GM18858 (cell line): Measurements from ENCODE around the gene NDST1.

Source experiments
- ATAC-seq: cut with Tn5 transposase; IDR thresholded peaks from one replicate; pipeline ENCODE4 v1.9.1; 2021; ENCODE audit not compliant: unreplicated experiment

NDST1 gene

DNA sequence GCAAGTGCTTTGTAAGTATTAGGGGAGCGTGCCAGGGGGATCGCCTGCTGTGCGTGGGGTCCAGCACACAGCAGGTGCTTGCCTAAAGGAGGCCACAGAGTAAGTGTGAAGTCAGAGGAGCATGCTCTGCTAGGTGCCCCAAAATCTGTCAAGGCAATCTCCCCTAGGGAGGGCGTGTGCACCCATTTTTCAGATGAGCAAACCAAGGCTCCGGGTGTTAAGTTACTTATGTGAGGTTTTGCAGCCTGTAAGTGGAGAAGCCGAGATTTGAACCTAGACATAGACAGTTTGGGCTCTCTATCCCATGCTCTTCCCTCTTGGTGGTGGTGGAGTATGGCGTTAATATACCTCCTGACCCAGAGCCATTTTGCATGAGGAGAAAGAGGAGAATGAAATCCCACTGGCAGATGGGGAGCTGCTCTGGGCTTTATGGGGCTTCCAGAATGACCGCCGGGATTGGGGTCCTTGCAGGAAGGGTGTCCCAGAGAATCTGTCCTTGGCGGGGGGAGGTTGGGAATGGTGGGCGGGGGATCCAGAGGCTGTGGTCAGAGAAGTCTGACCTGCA, 14.1 kb downstream of the NDST1 start:
- no peak for ATAC-seq

DNA sequence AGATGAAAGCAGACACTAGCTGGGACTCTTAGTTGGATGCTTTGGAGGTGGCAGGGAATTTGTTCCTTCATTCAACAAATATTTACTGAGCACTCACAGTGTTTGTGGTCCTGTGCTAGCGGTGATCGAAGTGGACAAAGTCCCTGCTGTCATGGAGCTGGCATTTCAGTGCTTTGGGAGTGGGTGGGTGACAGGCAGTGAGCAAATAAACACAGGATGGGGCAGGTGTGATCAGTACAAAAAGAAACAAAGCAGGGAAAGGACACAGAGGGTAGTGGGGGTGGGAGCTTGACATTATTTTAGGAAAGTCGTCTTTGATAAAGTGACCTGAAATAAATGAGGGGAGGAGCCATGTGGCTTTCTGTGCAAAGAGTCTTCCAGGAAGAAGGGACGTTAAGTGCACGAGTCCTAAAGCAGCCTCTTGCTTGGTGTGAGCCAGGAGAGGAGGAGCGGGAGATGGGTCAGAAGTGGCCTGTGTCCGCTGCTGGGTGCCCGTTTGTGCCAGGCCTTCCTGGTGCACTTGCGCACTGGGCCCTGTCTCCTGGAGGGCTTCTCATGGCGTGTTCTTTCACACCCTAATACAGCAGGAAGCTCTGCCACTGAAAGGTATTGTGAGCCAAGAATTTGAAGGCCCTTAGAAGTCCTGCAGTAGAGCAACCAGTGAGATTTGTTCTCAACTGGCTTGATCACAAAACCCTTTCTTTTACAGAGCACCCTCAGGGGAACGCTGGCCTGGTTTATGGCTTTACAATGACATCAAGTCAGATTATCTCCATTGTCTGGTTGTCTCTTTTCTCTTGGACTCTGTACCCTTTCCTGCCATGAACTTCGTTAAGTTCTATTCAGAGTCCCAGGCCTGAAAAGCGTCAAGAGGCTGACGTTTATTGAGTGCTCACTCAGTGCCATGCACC, 14.8 kb downstream of the NDST1 start:
- ATAC-seq, result no peak

DNA sequence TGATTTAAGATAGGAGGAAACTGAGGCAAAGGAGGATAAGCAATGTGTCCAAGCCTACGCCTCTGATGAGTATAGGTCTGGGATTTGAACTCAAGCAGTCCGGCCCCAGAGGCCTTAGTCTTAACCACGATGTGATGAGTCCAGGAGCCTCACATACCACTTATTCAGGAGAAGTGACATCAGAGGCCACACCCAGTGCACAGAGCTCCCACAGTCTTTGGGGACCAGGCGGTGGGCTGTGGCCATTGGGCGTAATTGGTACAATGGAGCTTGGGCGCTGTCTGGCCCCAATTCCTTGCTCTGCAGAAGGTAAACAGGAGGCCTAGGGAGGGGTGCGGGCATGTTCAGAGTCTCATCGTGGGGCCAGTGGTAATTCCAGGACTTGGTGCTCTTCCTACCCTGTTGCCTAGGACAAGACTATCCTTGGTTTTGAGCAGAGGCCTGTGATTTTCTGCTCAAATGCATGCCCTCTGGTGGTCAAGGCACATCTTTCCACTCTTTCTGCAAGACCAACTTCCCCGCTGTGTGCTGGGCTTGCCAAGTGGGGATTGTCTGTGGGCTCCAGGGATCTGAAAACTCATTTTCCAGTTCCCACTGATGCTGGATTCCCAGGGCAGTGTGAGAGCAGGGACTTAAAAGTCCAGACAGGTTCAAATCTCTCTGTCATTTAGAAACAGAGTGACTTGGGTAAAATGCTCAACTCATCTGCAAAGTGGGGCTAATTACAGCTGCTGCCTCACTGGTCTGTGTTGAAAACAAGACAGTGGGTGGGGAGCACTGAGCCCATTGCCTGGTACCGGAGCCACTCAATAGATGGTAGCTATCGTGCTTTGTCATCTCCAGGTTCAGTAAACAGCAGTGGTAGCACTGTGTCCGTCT, 15.8 kb downstream of the NDST1 start:
- ATAC-seq, result no peak

DNA sequence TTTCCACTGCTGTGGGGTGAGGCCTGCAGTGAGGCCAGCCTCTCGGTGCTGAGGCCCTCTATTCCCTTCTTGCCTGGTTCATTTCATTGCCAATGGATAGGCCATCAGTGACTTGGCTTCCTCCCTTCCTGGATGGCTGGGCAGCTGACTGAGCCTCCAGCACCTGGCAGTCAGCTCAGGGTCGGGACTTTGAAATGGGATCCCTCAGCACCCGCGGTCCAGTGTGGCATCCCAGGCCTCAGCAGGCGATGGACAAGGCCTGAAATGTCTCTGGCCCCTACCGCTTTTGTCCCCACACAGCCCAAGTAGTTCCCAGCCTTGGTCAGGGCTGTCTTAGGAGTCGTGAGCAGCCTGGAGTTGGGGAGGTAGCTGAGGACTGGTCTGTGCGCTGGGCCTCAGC, 17.2 kb downstream of the NDST1 start:
- no peak for ATAC-seq

DNA sequence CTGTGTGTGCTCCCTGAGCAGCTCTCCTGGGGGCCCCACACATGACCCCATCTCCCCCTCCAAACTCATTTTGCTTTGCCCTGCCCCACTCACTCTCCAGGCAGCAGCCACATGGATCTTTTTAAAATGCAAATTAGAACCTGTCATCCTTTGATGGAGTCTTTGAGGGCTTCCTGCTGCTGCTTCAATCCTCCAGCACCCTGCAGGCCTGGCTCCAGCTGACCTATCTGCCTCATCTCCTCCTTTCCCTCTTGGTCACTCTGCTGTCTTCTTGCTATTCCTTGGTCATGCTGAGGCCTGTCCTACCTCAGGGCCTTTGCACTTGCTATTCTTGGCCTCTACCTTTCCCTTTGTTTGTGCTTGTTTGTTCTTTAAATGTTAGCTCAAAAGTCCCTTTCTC, 17.9 kb downstream of the NDST1 start:
- ATAC-seq, result no peak

DNA sequence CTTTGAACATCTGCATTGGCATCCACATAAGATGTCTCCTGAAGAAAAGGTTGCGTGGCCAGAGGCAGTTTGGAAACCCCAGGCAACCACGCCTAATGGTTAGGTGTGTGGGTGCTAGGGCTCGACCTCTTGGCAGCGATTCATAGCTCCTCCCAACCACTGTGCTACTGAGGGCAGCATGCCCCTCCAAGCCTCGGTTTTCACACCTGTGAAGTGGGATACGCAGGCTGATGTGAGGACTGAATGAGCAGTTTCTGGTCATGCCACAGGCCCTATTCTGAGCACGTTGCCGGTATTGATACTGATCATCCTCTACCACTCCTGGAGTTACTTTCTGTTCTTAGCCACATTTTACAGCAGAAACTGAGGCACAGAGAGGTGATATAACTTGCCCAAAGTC, 19.1 kb downstream of the NDST1 start:
- no peak for ATAC-seq

DNA sequence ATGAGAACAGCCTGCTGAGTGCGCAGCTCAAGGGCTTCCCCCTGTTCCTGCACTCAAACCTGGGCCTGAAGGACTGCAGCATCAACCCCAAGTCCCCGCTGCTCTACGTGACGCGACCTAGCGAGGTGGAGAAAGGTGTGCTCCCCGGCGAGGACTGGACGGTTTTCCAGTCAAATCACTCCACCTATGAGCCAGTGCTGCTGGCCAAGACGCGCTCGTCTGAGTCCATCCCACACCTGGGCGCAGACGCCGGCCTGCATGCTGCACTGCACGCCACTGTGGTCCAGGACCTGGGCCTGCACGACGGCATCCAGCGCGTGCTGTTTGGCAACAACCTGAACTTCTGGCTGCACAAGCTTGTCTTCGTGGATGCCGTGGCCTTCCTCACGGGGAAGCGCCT, 19.9 kb downstream of the NDST1 start:
- ATAC-seq, result no peak

DNA sequence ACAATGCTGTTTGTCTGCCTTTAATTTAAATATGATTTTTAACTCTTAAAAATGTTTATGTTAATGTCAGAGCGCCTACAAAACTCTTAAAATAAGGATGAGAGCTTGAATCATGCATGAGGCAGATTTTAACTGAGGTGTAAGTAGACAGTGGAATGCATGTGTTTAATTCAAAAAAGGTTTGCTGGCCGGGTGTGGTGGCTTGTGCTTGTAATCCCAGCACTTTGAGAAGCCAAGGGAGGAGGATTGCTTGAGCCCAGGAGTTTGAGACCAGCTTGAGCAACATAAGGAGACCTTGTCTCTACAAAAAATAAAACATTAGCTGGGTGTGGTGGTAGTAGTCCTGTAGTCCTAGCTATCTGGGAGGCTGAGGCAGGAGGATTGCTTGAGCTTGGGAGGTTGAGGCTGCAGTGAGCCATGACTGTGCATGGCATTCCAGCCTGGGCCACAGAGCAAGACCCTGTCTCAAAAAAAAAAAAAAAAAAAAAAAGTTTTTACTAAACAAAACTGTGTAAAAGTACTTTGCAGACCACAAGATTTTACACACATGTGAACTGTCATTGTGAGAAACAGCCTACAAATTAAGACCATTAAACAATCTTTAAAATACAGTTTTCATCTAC, 21.1 kb downstream of the NDST1 start:
- ATAC-seq, result no peak

DNA sequence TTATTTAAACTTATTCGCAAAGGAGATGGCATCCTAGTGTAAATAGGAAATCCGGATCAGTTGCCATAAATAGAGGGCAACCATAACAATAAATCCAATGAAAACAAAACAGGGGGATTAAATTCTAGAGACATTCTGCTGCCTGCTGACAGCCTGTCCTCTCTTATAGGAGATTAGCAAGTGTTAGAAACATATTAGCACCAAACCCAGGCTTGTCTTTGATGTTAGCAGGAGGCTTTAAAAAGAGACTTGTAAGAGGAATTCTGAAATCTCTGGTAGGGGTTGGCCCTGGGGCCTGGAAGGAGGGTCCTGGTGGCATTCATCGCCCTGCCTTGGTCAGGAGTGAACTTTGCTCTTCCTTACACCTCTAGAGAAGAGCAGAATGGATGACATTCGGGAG, 21.6 kb downstream of the NDST1 start:
- ATAC-seq, result no peak

DNA sequence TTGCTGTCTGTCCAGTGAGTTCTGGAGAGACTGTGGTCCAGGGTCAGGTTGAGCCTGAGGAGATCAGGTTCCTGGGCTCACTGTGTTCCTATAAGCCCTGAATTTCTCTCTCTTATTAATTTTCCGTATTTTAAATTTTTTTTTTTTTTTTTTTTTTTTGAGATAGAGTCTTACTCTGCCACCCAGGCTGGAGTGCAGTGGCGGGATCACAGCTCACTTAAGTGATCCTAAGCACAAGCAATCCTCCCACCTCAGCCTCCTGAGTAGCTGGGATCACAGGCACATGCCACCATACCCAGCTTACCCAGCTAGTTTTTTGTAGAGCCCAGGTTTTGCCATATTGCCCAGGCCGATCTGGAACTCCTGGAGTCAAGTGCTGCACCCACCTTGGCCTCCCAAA, 22.5 kb downstream of the NDST1 start:
- ATAC-seq, result no peak

DNA sequence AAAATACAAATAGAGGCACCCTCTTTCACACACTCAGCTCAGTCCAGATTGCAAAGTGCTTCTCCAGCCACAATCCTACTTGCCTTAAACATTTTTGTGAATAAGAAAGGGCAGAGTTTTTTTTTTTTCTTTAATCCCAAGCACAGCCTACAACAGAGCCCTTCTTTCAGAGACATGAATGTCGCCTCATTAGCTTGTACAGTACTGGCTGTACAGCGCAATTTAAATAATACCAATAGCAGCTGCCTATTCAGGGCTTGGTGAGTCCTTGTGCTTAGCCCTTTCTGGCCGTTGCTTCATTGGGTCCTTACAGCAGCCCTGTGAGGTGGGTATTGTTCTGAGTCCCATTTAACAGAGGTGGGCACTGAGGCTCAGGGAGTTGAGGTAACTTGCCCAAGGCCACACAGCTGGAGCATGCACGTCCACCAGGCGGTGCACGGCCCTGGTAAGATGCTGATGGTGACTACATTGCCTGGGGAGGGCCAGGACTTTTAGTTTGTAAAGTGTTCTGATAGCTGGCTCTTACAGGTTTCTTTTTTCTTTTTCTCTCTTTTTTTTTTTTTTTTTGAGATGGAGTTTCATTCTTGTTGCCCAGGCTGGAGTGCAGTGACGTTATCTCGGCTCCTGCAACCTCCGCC, 23.1 kb downstream of the NDST1 start:
- no peak for ATAC-seq

DNA sequence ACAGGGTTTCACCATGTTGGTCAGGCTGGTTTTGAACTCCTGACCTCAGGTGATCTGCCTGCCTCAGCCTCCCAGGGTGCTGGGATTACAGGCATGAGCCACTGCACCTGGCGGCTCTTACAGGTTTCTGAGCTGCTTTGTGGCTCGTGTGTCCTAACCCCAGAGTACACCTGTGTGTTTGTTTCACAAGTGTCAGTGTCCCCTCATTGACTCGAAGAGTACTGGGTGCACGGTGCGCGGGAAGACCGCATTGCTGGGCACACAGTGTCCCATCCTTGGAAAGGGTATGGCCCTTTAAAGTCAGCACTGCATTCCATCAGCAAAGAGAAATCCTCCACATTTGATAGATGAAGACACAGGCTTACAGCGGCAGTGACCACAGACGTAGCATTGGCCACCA, 23.8 kb downstream of the NDST1 start:
- no peak for ATAC-seq

DNA sequence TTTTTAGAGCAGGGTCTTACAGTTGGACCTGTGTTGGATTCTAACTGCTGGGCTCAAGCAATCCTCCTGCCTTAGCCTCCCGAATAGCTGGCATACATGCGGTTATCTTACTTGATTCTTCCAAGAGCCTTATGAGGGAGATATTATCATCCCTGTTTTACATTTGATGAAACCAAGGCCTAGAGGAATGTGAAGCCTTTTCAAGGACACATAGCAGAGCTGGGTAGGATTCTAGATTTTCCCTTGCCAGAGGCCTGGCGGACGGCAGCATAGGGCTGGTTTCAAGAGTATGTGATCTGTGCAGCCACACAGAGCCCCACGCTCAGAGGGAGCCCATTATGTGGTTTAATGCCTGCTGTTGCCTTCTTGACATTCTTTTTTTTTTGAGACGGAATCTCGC, 24.2 kb downstream of the NDST1 start:
- ATAC-seq, result no peak

DNA sequence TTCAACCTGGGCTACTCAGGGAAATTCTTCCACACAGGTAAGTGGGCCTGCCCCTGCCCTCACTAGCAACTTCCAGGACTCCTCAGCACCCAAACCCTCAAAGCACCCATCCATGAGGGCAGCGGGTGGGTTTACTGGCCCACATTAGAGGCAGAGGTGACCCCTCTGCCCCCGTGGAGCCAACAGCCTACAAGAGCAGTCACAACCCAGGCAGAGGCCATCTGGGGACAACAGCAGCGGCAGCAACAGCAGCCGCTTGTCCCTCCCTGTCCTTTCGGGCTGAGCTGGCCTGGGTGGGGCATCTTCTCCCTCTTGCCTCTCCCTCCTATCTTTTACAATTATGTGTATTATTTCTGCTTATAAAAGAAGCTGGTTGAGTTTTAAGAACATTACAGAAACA, 25.1 kb downstream of the NDST1 start:
- ATAC-seq, result no peak

DNA sequence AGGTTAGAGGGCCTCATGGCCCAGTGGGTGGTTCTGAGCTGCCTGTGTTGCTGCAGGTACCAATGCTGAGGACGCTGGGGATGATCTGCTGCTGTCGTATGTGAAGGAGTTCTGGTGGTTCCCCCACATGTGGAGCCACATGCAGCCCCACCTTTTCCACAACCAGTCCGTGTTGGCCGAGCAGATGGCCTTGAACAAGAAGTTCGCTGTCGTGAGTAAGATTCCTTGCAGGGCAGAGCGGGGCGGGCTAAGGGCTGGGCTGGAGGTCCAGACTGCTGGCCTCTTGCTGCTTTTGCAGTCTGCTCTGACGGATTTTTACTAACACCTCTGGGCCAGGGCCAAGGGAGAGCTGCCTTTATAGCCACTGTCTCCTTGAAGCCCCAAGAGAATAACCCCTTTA, 26.9 kb downstream of the NDST1 start:
- no peak for ATAC-seq

DNA sequence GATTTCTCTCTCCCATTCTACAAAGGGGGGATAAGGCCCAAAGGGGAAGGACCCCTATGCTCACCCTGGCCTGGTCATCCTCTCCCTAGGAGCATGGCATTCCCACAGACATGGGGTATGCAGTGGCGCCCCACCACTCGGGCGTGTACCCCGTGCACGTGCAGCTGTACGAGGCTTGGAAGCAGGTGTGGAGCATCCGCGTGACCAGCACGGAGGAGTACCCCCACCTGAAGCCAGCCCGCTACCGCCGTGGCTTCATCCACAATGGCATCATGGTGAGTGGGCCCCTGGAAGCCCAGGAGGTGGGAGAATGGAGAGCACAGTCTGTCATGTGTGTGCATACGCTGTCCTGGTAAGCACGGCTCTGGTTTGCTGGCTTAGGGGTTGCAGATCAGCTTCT, 27.7 kb downstream of the NDST1 start:
- ATAC-seq, result no peak

DNA sequence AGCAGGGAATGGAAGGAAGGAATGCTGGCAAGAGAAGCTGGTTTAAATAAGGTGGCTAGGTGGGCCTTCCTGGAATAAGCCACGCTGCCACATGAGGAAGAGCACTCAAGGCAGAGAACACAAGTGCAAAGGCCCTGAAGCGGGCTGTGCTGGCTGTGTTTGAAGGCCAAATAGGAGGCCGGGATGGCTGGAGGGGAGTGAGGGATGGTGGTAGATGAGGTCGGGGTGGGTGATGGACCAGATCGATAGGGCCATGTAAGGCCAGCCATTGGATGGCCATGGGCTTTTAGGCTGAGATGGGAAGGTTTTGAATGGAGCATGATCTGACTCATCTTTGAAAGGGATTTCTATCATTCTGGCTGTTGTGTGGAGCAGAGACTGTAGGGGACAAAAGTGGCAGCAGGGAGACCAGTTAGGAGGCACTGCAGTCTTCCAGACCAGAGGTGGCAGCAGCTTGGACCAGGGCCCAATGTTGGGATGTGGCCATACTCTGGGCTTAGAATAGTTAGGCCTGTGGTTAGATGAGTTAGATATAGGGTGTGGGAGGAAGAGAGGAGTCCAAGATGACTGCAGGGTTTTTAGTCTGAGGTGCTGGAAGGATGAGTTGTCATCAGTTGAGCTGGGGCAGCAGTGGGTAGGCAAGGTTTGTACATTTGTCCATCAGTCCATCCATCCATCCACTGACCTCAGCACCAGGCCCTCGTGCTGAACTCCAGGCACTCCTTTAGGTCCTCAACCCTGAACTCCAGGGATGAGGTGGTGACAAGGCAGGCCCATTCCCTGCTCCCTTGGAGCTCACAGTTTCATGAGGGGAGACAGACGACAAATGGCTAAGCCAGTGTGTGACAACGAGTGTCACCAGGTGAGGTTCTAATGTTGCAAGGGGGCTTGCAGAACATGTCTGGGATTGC, 30.3 kb downstream of the NDST1 start:
- ATAC-seq, result no peak

DNA sequence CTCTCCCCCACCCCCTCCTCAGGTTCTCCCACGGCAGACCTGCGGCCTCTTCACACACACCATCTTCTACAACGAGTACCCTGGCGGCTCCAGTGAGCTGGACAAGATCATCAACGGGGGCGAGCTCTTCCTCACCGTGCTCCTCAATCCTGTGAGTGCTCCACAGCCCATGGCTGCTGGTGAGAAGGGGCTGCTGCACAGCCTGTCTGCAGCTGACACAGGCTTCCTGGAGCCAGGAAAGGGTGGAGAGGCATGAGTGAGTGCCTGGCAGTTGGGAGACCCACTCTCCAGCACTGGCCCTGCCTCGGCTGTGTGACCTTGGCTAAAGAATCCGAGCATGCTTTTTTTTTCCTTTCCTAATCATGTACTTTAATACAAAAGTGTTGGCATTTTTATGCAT, 31.3 kb downstream of the NDST1 start:
- no peak for ATAC-seq

DNA sequence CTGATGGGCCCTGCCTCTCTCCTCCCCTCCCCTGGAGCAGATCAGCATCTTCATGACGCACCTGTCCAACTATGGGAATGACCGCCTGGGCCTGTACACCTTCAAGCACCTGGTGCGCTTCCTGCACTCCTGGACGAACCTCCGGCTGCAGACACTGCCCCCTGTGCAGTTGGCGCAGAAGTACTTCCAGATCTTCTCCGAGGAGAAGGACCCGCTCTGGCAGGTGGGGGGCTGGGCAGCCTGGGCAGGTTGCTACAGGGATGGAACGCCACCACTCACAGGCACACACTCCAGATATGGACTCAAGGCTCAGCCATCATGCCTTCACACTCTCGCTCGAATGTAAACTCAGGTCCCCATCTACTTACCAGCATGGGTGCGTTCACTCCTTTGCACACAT, 32.1 kb downstream of the NDST1 start:
- no peak for ATAC-seq
